AG10803 (cell line): Measurements from ENCODE around the gene PIAS2.

ENCODE experiments used
- DNase-seq: peaks from one replicate; pipeline ENCODE4 v3.0.0; 2010; ENCODE audit warnings: low read depth
- H3K4me3 ChIP-seq: 2 replicates; pipeline ENCODE4 v1.5.1; 2011; ENCODE audit warnings: mild to moderate bottlenecking, low read length, control low read depth
- TF ChIP-seq, protein P1 (sequence below): conservative IDR thresholded peaks from 2 replicates; pipeline ENCODE4 v1.5.1; 2011; ENCODE audit warnings: mild to moderate bottlenecking, low read length, control low read depth, inconsistent platforms

Gene PIAS2

DNA sequence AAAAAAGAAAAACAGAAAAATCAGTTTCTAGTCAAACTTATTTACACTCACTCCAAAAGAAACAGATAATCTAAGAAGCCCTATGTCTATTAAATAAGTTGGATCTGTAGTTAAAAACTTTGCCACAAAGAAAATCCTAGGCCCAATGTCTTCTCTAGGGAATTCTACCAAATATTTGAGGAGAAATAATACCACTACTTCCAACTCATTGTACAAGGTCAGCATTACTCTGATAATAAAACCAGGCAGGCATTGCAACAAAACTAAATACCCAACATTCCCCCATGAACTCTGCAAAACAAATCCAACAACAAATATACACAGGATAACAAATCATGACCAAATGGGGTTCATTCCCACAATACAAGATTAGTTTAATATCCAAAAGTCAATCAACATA is 86.7 kb downstream of the PIAS2 start:
- TF ChIP-seq, protein P1, sequence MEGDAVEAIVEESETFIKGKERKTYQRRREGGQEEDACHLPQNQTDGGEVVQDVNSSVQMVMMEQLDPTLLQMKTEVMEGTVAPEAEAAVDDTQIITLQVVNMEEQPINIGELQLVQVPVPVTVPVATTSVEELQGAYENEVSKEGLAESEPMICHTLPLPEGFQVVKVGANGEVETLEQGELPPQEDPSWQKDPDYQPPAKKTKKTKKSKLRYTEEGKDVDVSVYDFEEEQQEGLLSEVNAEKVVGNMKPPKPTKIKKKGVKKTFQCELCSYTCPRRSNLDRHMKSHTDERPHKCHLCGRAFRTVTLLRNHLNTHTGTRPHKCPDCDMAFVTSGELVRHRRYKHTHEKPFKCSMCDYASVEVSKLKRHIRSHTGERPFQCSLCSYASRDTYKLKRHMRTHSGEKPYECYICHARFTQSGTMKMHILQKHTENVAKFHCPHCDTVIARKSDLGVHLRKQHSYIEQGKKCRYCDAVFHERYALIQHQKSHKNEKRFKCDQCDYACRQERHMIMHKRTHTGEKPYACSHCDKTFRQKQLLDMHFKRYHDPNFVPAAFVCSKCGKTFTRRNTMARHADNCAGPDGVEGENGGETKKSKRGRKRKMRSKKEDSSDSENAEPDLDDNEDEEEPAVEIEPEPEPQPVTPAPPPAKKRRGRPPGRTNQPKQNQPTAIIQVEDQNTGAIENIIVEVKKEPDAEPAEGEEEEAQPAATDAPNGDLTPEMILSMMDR: no peak
- peak; percentile 6 for DNase-seq
- no peak overlapping the region for H3K4me3 ChIP-seq

DNA sequence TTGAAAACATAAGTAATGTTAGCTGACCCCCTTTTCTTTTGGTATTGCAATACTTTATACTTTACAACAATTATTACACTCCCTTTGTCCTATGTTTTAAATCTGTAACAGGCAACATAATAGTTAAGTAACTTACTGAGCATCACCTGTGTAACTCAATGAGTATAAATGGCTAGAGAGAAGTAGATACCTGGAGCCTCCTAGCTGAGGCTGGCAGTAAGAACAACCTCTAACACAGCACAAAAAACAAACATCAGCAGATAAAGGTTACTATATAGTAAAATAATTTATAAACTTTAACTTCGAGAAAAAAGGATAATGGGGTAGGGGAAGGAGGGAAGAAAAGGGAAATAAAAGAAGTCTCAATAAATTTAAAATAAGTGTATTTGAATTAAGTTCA is 87.4 kb downstream of the PIAS2 start:
- TF ChIP-seq, protein P1: no peak
- DNase-seq: no peak

DNA sequence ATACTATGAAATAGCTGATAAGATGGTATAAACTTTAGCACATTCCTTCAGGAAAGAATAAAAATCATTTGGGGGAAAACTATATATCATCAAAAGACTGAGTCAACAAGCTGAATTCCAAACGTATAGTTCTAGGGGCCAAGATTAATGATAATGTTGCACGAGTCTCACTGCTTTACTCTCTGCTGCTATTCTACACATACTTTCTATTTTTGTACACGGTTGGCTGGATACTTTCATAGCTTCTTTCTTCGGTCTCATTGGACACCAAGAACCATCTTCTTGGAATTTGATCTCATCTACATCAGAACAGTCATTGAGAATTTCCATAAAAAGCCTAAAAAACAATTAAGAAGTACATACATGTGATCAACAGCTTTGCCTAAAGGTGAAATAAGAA is 87.8 kb downstream of the PIAS2 start:
- no peak for DNase-seq
- no peak overlapping the region for H3K4me3 ChIP-seq
- TF ChIP-seq, protein P1: no peak

More for the DNA sequence above, 87.4 kb downstream of the PIAS2 start:
- H3K4me3 ChIP-seq: no peak overlapping the region

DNA sequence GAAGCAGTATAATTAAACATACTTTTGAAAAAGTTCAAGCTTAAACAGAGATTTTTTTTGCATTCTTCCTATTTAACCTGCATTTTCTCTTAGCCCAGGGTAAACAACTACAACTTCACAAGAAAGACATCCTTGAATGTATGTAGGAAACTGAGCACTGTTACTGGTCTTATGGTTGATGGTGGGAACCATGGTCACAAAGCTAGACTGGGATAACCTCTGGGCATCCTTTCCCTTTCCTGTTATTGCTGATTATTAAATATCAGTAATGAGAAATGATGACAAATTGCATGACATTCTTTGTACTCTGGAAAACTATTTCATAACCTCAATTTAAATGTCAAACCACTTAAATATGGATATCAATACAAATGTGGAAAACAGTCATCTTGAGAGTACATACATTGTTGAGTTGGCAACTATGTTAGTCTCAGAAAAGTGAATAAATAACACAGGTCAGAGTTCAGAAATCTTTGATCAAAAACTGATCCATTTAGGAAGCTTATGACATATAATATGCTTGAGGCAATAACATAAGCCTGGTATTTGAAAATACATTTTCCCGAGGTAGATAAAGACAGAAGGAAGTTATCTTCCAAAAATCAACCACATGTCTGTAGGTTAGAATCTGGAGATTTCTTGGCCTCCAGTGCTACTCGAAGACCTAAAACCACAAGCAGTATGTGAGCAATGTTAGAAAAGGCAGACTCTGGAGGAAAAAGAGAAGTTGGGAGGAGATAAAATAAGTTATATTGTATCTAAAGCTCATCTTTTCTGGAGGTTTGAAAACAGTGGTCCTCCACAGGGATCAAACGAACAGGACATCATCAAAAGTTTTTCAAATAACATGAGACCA is 95.2 kb downstream of the PIAS2 start:
- DNase-seq: no peak
- no peak overlapping the region for H3K4me3 ChIP-seq
- TF ChIP-seq, protein P1: no peak

DNA sequence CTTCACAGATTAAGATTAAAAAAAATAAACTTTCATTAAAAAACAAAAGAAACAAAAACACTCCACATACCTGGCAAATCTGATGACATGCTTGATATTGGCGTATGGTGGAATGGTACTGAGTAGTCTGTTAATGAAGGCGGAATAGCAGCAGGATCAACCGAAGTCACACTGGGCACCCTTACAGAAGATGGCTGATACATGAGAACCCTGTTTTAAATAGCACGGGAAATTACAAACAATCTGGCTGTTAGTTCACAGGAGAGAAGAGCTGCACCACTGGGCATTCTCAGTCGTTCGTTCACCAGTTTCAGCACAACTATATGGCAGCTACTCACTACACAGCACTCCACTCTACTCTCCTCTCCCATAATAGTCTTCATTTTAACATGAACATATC is 96.4 kb downstream of the PIAS2 start:
- no peak overlapping the region for H3K4me3 ChIP-seq
- TF ChIP-seq, protein P1: no peak
- DNase-seq: no peak

DNA sequence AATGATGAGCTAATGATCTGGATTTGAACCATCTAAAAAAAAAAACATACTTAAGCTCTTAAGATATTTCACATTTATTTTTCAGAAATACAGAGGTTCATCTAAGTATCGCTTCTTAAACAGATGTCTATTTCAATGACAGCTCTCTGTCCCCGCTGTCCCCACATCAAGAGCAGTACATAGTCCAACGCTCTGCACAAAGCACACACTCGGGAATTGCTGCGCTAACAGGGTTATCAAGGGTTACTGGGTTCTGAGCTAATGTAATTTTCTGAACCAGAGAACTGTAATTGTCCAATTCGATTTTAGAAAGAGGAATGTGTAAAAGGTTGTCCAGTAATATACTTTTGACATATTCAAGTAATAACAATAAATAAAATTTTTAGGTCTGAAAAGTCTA is 101.6 kb downstream of the PIAS2 start:
- H3K4me3 ChIP-seq: no peak overlapping the region
- TF ChIP-seq, protein P1: no peak
- no peak for DNase-seq

DNA sequence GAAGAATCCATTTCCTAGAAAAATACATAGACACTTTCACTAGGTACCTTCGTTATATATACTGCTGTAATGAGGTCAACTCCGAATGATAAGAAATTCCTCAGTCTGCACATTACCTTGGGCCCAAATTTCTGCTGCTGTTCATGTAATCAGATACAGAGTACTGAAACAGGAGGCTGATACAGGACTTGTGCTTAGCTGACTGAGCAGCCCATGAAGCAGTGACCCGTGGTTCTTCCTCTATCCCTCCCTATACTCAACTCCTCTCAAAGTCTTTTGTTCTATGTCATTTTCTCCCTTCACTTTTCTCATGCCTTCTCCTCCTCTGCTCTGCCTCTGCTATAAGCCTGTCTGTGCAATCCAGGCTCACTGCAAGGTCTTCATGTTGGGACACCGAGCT is 102.9 kb downstream of the PIAS2 start:
- DNase-seq: no peak
- no peak overlapping the region for H3K4me3 ChIP-seq
- TF ChIP-seq, protein P1: no peak
